ENCODE data around the gene NPY5R. TPM values are rescaled to one million over a fixed set of nuclear protein-coding genes. Genes with fewer than 3 reads are reported as not detected.

Gene NPY5R
- total RNA-seq, 1 experiment from 2014 or later: not detected

GRCh38 chr4:163332526-163333406, 10.9 kb upstream of the NPY5R start, which contains the start of gene NPY1R:
Gene NPY1R, minus strand, starts transcription at chr4:163332596. Its CDS starts 6,042 bp downstream, at chr4:163326554.
- no peak within 1 kb of the TSS for H3K27ac ChIP-seq (ENCODE audit: low read depth, low read length)
- ChIA-PET RAD21 (ENCODE audit: low non-redundant PET in 1 of 2, low total read pairs in 2 of 2, uncharacterized antibody in 2 of 2, unreplicated experiment in 2 of 2) (no interaction called here), CTCF (interaction anchor here (1.3 kb wide), 1 partner anchor 9 kb away, joined by 5 read pairs; no protein-coding TSS in a partner anchor), POLR2A (no interaction called here)
- no peaks in the 10 kb centered on the region for H3K9me2 ChIP-seq (ENCODE audit: insufficient read depth)
- BruUV-seq (replicated peaks): no TSS peak
- ATAC-seq (peak; percentile 90), DNase-seq (ENCODE audit: low read depth, low spot score) (peak; percentile 34)
- no peak within 1 kb of the TSS for H3K9ac ChIP-seq (ENCODE audit: low read length)
- H3K36me3 ChIP-seq (ENCODE audit: control insufficient read depth in 1 of 2, insufficient read depth in 2 of 2, low read length in 2 of 2): no peaks in the 10 kb centered on the region
- no peaks in the 10 kb centered on the region; a peak in 1 of 4 replicates for H3K4me1 ChIP-seq (ENCODE audit: control insufficient read depth in 1 of 2, insufficient read depth in 2 of 2, low read length in 2 of 2)
- intact Hi-C loops (cut with micrococcal nuclease): loop anchor here (1.0 to 5.0 kb wide), 2 partner anchors 284 to 835 kb away; no protein-coding TSS in a partner anchor
- peak within 1 kb of the TSS; percentile 90 for H2AFZ ChIP-seq (ENCODE audit: low read depth, low read length, poor library complexity, severe bottlenecking)
- peak within 1 kb of the TSS; percentile 67 for H3K4me2 ChIP-seq (ENCODE audit: low read length)
- no peaks in the 10 kb centered on the region for H3K27me3 ChIP-seq (ENCODE audit: insufficient read depth, low read length)
- H3K79me2 ChIP-seq (ENCODE audit: insufficient read depth, low read length): no peaks in the 10 kb centered on the region
- no peaks in the 10 kb centered on the region for H3K9me3 ChIP-seq (ENCODE audit: control insufficient read depth in 1 of 2, insufficient read depth in 1 of 2, low read depth in 1 of 2, low read length in 2 of 2)
- no peaks in the 10 kb centered on the region for H4K20me1 ChIP-seq (ENCODE audit: insufficient read depth)
- H3K4me3 ChIP-seq (replicated peaks in 1 of 2; ENCODE audit: low read depth in 1 of 2, low read length in 2 of 2): peak within 1 kb of the TSS; percentile 17 to 37; a peak in 3 of 4 replicates
- TF ChIP-seq POLR2A (IDR thresholded peaks at IDR 0.05; ENCODE audit: borderline replicate concordance, extremely low read depth, insufficient read depth, insufficient read length) (no peak), RAD21 (IDR thresholded peaks at IDR 0.05; ENCODE audit: low read depth) (peak; percentile 62), CTCF (IDR thresholded peaks at IDR 0.05 in 2 of 3, conservative IDR thresholded peaks at IDR 0.05 in 1 of 3; ENCODE audit: borderline replicate concordance in 1 of 3, insufficient read depth in 1 of 3, low read depth in 2 of 3, low read length in 2 of 3) (peak; percentile 34 to 62 (median 61); a peak in 5 of 6 replicates)

- BruUV-seq (replicated peaks): no TSS peak
- H3K27ac ChIP-seq (ENCODE audit: low read depth, low read length): no peak overlapping the region
Measured at GRCh38 chr4:163335384-163335783, 8.3 kb upstream of the NPY5R start.

More at GRCh38 chr4:163335384-163335783, 8.3 kb upstream of the NPY5R start:
- Histone ChIP-seq H3K9me3 (ENCODE audit: control insufficient read depth in 1 of 2, insufficient read depth in 1 of 2, low read depth in 1 of 2, low read length in 2 of 2) (no peaks in the 10 kb centered on the region), H3K27me3 (ENCODE audit: insufficient read depth, low read length) (no peaks in the 10 kb centered on the region), H3K79me2 (ENCODE audit: insufficient read depth, low read length) (no peaks in the 10 kb centered on the region), H3K4me3 (replicated peaks in 1 of 2; ENCODE audit: low read depth in 1 of 2, low read length in 2 of 2) (no peak overlapping the region), H2AFZ (ENCODE audit: low read depth, low read length, poor library complexity, severe bottlenecking) (no peak overlapping the region), H3K4me2 (ENCODE audit: low read length) (no peak overlapping the region), H3K36me3 (ENCODE audit: control insufficient read depth in 1 of 2, insufficient read depth in 2 of 2, low read length in 2 of 2) (no peaks in the 10 kb centered on the region), H3K9me2 (ENCODE audit: insufficient read depth) (no peaks in the 10 kb centered on the region), H3K4me1 (ENCODE audit: control insufficient read depth in 1 of 2, insufficient read depth in 2 of 2, low read length in 2 of 2) (no peaks in the 10 kb centered on the region; a peak in 1 of 4 replicates), H4K20me1 (ENCODE audit: insufficient read depth) (no peaks in the 10 kb centered on the region), H3K9ac (ENCODE audit: low read length) (no peak overlapping the region)
- ATAC-seq (no peak), DNase-seq (ENCODE audit: low read depth, low spot score) (no peak)
- RAD21 ChIA-PET (ENCODE audit: low non-redundant PET in 1 of 2, low total read pairs in 2 of 2, uncharacterized antibody in 2 of 2, unreplicated experiment in 2 of 2): no interaction called here
- TF ChIP-seq TCF7L2 (IDR thresholded peaks at IDR 0.05; ENCODE audit: borderline replicate concordance, extremely low read depth, insufficient read depth, insufficient read length): no peak
- POLR2A ChIA-PET: no interaction called here
- intact Hi-C loops (cut with micrococcal nuclease): no loop called here
- CTCF ChIA-PET: no interaction called here

Data from HCT116 (cell line).